GM12878 (cell line): ENCODE data around the gene ATN1. TPM values are rescaled to one million over a fixed set of nuclear protein-coding genes. Genes with fewer than 3 reads are reported as not detected.
A peak's percentile ranks its signal among the peaks of the same experiment; 100 is the strongest.

Experiments used
- CHD2 ChIP-seq: IDR thresholded peaks from 2 replicates; pipeline ENCODE4 v1.6.1; 2011; ENCODE audit warnings: low read depth, low read length, improper control_type of control experiment, borderline replicate concordance
- E2F8 ChIP-seq: fragments of 450-650 bp; IDR thresholded peaks from 2 replicates; pipeline ENCODE4 v1.6.1; 2018; ENCODE audit warnings: mild to moderate bottlenecking, low read depth, moderate library complexity; ENCODE audit not compliant: partially characterized antibody
- HCFC1 ChIP-seq: fragments of 150-350 bp; IDR thresholded peaks from 2 replicates; pipeline ENCODE4 v1.6.1; 2014; ENCODE audit warnings: low read length
- SMARCA5 ChIP-seq: fragments of 450-650 bp; IDR thresholded peaks from 2 replicates; pipeline ENCODE4 v1.6.1; 2017; ENCODE audit warnings: mild to moderate bottlenecking
- USF1 ChIP-seq: IDR thresholded peaks from 2 replicates; pipeline ENCODE4 v1.6.1; 2011; ENCODE audit warnings: borderline replicate concordance, low read depth, mild to moderate bottlenecking, moderate library complexity, mixed read lengths, low read length; ENCODE audit not compliant: insufficient read depth; ENCODE audit errors: extremely low read length
- YBX1 ChIP-seq: fragments of 450-650 bp; IDR thresholded peaks from 2 replicates; pipeline ENCODE4 v1.6.1; 2016; ENCODE audit warnings: antibody characterized with exemption
- ZNF217 ChIP-seq: fragments of 450-650 bp; IDR thresholded peaks from 2 replicates; pipeline ENCODE4 v1.6.1; 2017; ENCODE audit warnings: antibody characterized with exemption, mild to moderate bottlenecking
- ZNF622 ChIP-seq: fragments of 450-650 bp; IDR thresholded peaks from 2 replicates; pipeline ENCODE4 v1.6.1; 2017; ENCODE audit warnings: mild to moderate bottlenecking, inconsistent platforms
- polyA plus RNA-seq, 11 experiments: library from polyadenylated mRNA; depleted of rRNA in 4 of 11; unstranded in 6 of 11; stranded (reverse) in 5 of 11; fragments of >200 nt; fragmentation: Nextera tagmentation in 4 of 11; fragmentation: Illumina TruSeq in 1 of 11; extraction: Ambion mirVana in 4 of 11; extraction: Trizol in 1 of 11; gene quantifications; 1 replicate in 1 of 11; 2 replicates in 10 of 11; pipeline versions ENCODE4 v1.2.1 to v1.2.3, GENCODE V29; 2011 to 2016; ENCODE audit warnings: inconsistent platforms in 2 of 11, missing spikeins in 2 of 11, low read depth in 1 of 11
- total RNA-seq, 4 experiments: library from RNA; depleted of rRNA in 3 of 4; stranded (reverse); fragments of >200 nt in 3 of 4; fragmentation: Illumina TruSeq in 1 of 4; extraction: Trizol in 1 of 4; gene quantifications; 2 replicates each; pipeline versions ENCODE4 v1.2.1 to v1.2.3, GENCODE V29; 2013 to 2021
- TF ChIP-seq, protein P1 (sequence below): IDR thresholded peaks from 2 replicates; pipeline ENCODE4 v1.6.1; 2012; ENCODE audit warnings: improper control_type of control experiment, low read depth, low read length; ENCODE audit not compliant: insufficient replicate concordance
- TF ChIP-seq, protein P2 (sequence below): fragments of 450-650 bp; IDR thresholded peaks from 2 replicates; pipeline ENCODE4 v1.6.1; 2017; ENCODE audit warnings: low read depth, mild to moderate bottlenecking, moderate library complexity
- TF ChIP-seq, protein P3 (sequence below): IDR thresholded peaks from 2 replicates; pipeline ENCODE4 v1.6.1; 2011; ENCODE audit warnings: low read depth, mild to moderate bottlenecking, low read length, moderate library complexity, borderline replicate concordance; ENCODE audit errors: extremely low read depth

ATN1 gene
- total and polyA plus RNA-seq, 10 of the 15 experiments (the other 5 are each of a cell fraction or from before 2014, with no cell fraction given) = 0.08 to 44.5 (median 5.0) TPM

GRCh38 chr12:6890789-6891645 lies 36.7 kb upstream of the ATN1 start (continued):
- peak; percentile 49 for TF ChIP-seq E2F8
- TF ChIP-seq HCFC1 = peak; percentile 38
- TF ChIP-seq ZNF217 = 0 out of 2 replicates have a peak, but pooled peaks have one; percentile 73
- TF ChIP-seq, protein P1, sequence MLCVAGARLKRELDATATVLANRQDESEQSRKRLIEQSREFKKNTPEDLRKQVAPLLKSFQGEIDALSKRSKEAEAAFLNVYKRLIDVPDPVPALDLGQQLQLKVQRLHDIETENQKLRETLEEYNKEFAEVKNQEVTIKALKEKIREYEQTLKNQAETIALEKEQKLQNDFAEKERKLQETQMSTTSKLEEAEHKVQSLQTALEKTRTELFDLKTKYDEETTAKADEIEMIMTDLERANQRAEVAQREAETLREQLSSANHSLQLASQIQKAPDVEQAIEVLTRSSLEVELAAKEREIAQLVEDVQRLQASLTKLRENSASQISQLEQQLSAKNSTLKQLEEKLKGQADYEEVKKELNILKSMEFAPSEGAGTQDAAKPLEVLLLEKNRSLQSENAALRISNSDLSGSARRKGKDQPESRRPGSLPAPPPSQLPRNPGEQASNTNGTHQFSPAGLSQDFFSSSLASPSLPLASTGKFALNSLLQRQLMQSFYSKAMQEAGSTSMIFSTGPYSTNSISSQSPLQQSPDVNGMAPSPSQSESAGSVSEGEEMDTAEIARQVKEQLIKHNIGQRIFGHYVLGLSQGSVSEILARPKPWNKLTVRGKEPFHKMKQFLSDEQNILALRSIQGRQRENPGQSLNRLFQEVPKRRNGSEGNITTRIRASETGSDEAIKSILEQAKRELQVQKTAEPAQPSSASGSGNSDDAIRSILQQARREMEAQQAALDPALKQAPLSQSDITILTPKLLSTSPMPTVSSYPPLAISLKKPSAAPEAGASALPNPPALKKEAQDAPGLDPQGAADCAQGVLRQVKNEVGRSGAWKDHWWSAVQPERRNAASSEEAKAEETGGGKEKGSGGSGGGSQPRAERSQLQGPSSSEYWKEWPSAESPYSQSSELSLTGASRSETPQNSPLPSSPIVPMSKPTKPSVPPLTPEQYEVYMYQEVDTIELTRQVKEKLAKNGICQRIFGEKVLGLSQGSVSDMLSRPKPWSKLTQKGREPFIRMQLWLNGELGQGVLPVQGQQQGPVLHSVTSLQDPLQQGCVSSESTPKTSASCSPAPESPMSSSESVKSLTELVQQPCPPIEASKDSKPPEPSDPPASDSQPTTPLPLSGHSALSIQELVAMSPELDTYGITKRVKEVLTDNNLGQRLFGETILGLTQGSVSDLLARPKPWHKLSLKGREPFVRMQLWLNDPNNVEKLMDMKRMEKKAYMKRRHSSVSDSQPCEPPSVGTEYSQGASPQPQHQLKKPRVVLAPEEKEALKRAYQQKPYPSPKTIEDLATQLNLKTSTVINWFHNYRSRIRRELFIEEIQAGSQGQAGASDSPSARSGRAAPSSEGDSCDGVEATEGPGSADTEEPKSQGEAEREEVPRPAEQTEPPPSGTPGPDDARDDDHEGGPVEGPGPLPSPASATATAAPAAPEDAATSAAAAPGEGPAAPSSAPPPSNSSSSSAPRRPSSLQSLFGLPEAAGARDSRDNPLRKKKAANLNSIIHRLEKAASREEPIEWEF = no peak
- peak; percentile 92 for TF ChIP-seq SMARCA5
- no peak for TF ChIP-seq ZNF622
- TF ChIP-seq, protein P2, sequence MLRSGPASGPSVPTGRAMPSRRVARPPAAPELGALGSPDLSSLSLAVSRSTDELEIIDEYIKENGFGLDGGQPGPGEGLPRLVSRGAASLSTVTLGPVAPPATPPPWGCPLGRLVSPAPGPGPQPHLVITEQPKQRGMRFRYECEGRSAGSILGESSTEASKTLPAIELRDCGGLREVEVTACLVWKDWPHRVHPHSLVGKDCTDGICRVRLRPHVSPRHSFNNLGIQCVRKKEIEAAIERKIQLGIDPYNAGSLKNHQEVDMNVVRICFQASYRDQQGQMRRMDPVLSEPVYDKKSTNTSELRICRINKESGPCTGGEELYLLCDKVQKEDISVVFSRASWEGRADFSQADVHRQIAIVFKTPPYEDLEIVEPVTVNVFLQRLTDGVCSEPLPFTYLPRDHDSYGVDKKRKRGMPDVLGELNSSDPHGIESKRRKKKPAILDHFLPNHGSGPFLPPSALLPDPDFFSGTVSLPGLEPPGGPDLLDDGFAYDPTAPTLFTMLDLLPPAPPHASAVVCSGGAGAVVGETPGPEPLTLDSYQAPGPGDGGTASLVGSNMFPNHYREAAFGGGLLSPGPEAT = peak; percentile 32; the same call in 1 of the 2 replicates
- peak; percentile 76 for TF ChIP-seq CHD2
- TF ChIP-seq, protein P3, sequence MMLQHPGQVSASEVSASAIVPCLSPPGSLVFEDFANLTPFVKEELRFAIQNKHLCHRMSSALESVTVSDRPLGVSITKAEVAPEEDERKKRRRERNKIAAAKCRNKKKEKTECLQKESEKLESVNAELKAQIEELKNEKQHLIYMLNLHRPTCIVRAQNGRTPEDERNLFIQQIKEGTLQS = peak; percentile 84; the same call in 1 of the 2 replicates
- no peak for TF ChIP-seq YBX1
- peak; percentile 96 for TF ChIP-seq USF1
